PFSK-1 (cell line): Measurements from ENCODE around the gene SH2D5.

Experiments
- FOXP2 ChIP-seq: optimal IDR thresholded peaks from 2 replicates; pipeline ENCODE3; 2011; ENCODE audit warnings: borderline replicate concordance, control low read depth, inconsistent platforms; ENCODE audit not compliant: insufficient read depth; ENCODE audit errors: extremely low read length, extremely low read depth
- POLR2AphosphoS5 ChIP-seq: IDR thresholded peaks from 2 replicates; pipeline ENCODE4 v1.6.1; 2012; ENCODE audit warnings: low read depth, mild to moderate bottlenecking, control low read depth, low read length, moderate library complexity
- SIN3A ChIP-seq: IDR thresholded peaks from 2 replicates; pipeline ENCODE4 v1.6.1; 2012; ENCODE audit warnings: mild to moderate bottlenecking, low read length, moderate library complexity, borderline replicate concordance; ENCODE audit not compliant: insufficient read depth
- TAF1 ChIP-seq: IDR thresholded peaks from 2 replicates; pipeline ENCODE4 v1.6.1; 2012; ENCODE audit warnings: low read length, control low read depth, borderline replicate concordance; ENCODE audit not compliant: insufficient read depth
- TF ChIP-seq, protein P1 (sequence below), 2 experiments: IDR thresholded peaks; 2 replicates each; pipeline versions ENCODE4 v1.6.1 to v1.8.0; 2011 to 2012; ENCODE audit warnings: low read depth in 2 of 2, low read length in 2 of 2, control low read depth in 1 of 2, inconsistent platforms in 1 of 2, mild to moderate bottlenecking in 1 of 2, moderate library complexity in 1 of 2; ENCODE audit not compliant: insufficient read depth in 1 of 2

SH2D5 gene

DNA sequence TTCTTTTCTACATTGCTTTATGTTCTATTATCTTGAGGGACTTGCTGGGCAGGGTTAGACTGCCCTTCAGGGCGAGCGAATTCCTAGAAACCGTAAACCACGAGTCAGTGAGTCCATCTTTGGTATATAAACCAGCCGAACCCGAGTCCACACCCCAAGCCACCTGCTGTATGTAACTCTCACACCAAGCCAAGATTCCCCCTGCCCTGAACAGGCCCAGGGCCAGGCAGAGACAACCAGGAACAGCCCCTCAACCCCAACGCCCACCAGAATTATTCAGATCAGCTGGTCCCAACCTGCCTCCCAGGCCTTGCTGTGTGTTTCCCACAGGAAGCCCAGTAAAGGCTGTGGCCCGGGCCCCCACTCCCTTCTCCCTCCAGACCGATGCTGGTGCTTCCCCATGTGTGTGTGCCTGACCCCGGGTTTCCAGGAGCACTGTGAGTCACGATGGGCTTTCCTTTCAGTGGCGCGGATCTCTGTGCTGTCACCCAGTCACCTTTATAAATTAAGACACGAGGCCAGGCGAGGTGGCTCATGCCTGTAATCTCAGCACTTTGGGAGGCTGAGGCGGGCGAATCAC lies 31.8 kb downstream of the SH2D5 start:
- TF ChIP-seq, protein P1, sequence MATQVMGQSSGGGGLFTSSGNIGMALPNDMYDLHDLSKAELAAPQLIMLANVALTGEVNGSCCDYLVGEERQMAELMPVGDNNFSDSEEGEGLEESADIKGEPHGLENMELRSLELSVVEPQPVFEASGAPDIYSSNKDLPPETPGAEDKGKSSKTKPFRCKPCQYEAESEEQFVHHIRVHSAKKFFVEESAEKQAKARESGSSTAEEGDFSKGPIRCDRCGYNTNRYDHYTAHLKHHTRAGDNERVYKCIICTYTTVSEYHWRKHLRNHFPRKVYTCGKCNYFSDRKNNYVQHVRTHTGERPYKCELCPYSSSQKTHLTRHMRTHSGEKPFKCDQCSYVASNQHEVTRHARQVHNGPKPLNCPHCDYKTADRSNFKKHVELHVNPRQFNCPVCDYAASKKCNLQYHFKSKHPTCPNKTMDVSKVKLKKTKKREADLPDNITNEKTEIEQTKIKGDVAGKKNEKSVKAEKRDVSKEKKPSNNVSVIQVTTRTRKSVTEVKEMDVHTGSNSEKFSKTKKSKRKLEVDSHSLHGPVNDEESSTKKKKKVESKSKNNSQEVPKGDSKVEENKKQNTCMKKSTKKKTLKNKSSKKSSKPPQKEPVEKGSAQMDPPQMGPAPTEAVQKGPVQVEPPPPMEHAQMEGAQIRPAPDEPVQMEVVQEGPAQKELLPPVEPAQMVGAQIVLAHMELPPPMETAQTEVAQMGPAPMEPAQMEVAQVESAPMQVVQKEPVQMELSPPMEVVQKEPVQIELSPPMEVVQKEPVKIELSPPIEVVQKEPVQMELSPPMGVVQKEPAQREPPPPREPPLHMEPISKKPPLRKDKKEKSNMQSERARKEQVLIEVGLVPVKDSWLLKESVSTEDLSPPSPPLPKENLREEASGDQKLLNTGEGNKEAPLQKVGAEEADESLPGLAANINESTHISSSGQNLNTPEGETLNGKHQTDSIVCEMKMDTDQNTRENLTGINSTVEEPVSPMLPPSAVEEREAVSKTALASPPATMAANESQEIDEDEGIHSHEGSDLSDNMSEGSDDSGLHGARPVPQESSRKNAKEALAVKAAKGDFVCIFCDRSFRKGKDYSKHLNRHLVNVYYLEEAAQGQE (IDR thresholded peaks at IDR 0.05; ENCODE audit: insufficient read depth in 1 of 2, low read depth in 2 of 2, low read length in 2 of 2): no peak
- no peak for TF ChIP-seq TAF1

DNA sequence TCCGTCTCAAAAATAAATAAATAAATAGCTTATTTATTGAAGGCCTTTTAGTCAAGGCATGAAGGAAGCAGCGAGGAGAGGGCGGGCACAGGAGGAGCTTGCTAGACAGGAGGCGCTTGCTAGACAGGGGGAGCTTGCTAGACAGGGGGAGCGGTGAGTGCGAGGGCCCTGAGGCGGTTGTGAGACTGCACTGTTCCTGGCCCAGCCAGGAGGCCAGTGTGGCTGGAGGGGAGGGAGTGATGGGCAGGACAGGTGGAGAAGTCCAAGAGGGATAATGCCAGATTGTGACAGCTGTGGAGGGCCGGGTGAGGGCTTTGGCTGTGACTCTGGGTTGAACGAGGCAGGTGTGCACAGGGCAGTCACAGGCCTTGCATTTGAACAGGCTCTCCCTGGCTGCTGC lies 32.9 kb downstream of the SH2D5 start:
- TF ChIP-seq FOXP2 (no peak), SIN3A (no peak), TAF1 (no peak), POLR2AphosphoS5 (no peak)
- TF ChIP-seq, protein P1 (IDR thresholded peaks at IDR 0.05; ENCODE audit: insufficient read depth in 1 of 2, low read depth in 2 of 2, low read length in 2 of 2): no peak

DNA sequence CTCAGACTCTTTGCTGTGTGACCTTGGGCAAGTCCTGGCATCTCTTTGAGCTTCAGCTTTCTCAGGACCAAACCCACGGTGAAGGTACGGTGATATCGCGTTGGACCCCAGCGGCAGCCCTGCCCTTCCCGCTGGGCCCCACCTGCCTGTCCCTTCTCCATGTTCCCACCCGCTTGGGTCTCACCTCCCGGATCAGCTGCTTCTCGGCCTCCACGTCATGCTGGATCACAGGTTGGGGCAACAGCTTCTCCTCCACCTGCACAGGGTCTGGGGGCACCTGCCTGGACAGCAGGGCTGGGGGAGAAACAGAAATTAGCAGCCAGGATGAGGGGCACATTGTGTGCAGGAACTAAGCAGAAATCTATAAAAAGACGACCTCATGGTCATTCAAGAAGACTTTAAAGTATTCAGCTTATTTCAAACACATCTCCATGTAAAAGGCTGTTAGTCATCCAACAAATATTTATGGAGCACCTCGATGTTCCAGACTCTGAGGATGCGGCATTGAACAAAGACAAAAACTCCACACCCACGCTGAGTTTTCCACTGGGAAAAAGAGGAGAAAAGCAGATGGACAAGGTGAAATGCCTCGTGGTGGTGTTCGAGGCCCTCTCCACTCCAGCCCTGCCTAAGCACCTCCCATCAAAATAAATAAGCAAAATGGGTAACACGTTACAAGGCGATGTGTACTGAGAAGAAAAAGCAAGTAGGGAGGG lies 34.1 kb downstream of the SH2D5 start:
- no peak for TF ChIP-seq FOXP2
- TF ChIP-seq TAF1: no peak
- TF ChIP-seq POLR2AphosphoS5: no peak
- TF ChIP-seq, protein P1 (IDR thresholded peaks at IDR 0.05; ENCODE audit: insufficient read depth in 1 of 2, low read depth in 2 of 2, low read length in 2 of 2): no peak
- no peak for TF ChIP-seq SIN3A

DNA sequence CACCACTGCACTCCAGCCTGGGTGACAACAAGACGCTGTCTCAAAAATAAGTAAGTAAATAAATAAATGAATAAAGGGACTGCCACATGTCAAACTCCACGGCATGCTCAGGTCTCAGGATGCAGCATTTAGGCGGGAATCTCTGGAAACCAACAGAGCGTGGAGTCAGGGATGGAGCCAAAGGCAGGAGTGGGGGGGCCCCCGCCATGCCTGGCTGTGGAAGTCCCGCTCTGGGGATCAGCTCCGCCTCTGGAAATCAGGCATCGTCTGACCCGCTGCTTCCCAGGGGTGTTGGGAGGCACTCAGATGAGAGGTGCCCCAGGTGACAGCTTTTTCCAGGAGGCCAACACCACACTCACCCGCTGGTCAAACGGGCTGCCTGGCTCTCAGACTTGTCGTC lies 34.9 kb downstream of the SH2D5 start:
- no peak for TF ChIP-seq SIN3A
- TF ChIP-seq POLR2AphosphoS5: no peak
- TF ChIP-seq FOXP2: no peak
- TF ChIP-seq TAF1: no peak
- TF ChIP-seq, protein P1 (IDR thresholded peaks at IDR 0.05; ENCODE audit: insufficient read depth in 1 of 2, low read depth in 2 of 2, low read length in 2 of 2): no peak
